OCI-M2 (cell line): ENCODE results near the gene KIR3DL3.
"Not testable (repeated sequence)": the region's sequence is repeated elsewhere in the genome, so short reads cannot be mapped to it uniquely, and the experiment has no call there.

Experiments used
- DNase-seq: peaks from one replicate; lab custom pipeline; 2025; ENCODE audit not compliant: unreplicated experiment; lab: John Stamatoyannopoulos, UW

The KIR3DL3 gene

GRCh38 chr19:54724142-54724541, at the start of gene KIR3DL3:
Gene KIR3DL3, plus strand, starts transcription at chr19:54724442. Its CDS starts 55 bp downstream, at chr19:54724497.
- DNase-seq, result no peak

- peak; percentile 19 for DNase-seq
Measured at GRCh38 chr19:54676210-54676834, 47.9 kb upstream of the KIR3DL3 start.

- no peak for DNase-seq
Measured at GRCh38 chr19:54677217-54677616, 47.0 kb upstream of the KIR3DL3 start.

DNA sequence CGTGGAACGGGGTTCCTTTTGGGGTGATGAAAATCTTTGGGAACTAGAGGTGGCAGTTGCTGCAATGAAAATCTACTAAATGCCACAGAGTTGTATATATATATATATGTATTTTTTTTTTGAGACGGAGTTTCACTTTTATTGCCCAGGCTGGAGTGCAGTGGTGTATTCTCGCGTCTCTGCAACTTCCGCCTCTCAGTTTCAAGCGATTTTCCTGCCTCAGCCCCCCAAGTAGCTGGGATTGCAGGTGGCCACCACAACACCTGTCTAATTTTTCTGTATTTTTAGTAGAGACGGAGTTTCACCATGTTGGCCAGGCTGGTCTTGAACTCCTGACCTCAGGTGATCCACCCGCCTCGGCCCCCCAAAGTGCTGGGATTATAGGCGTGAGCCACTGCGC, 42.6 kb upstream of the KIR3DL3 start:
- DNase-seq, result not testable (repeated sequence)

GRCh38 chr19:54682306-54682856, 41.9 kb upstream of the KIR3DL3 start:
- DNase-seq, result no peak

- no peak for DNase-seq
Measured at GRCh38 chr19:54684527-54684926, 39.7 kb upstream of the KIR3DL3 start.

DNA sequence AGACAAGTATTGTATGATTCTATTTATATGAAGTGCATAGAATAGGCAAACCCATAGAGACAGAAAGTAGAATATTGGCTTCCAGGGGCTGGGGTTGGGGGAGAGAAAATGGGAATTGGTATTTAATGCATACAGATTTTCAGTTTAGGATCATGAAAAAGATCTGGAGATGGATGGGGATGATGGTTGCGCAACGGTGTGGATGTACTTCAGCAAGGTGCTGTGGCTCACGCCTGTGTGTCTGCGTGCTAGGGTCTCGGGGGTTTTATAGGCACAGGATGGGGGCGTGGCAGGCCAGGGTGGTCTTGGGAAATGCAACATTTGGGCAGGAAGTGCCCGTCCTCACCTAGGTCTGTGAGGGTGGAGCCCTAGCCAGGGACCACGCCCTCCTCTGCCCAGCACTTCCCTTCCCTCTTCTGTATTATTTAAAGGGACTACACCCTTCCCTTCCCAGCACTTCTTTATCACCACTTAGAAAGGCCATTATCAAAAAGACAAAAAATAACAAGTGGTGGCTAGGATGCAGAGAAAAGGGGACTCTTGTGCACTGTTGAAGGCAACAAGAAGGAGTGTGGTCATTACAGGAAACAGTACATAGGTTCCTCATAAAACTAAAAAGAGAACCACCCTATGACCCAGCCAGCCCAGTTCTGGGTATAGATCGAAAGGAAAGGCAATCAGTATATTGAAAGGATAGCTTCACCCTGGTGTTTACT, 32.5 kb upstream of the KIR3DL3 start:
- DNase-seq, result no peak

DNA sequence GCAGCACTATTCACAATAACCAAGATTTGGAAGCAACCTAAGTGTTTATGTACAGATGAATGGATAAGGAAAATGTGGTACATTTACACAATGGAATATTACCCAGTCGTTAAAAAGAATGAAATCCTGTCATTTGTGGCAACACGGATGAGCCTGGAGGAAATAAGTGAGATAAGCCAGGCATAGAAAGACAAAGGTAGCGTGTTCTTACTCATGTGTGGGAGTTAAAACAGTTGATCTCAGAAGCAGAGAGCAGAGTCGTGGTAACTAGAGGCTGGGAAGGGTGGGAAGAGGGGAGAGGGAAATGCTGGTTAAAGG, 32.0 kb upstream of the KIR3DL3 start:
- DNase-seq, result no peak

DNA sequence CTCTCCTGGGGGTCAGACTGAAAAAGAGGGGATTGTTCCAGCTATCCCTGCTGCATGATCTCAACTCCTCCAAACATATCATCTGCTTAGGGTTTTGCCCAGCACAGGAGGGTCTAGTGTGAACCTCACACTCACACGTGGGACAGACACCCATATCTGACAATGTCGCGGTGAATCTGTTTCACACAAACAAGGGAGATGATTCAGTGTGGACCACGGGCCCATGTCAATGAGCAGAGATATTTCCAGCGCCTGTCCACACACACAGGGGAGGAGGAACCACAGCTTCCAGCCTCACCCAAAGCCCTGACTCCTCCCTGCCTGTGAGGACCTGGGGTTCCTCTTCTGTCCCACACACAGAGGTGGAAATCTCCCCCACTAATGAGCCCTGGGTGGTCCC, 29.6 kb upstream of the KIR3DL3 start:
- DNase-seq, result no peak

- DNase-seq, result no peak
Measured at GRCh38 chr19:54696117-54696548, 28.1 kb upstream of the KIR3DL3 start.

DNA sequence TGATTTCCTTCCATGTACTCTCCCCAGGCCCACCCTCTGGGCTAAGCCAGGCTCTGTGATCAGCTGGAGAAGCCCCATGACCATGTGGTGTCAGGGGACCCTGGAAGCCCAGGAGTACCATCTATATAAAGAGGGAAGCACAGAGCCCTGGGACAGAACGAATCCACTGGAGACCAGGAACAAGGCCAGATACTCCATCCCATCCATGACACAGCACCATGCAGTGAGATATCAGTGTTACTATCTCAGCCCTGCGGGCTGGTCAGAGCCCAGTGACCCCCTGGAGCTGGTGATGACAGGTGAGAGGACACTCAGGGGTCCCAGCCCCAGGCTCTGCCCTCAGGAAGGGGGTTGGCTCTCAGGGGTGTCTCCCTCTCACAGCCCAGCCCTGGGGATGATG, 27.5 kb upstream of the KIR3DL3 start:
- no peak for DNase-seq

DNA sequence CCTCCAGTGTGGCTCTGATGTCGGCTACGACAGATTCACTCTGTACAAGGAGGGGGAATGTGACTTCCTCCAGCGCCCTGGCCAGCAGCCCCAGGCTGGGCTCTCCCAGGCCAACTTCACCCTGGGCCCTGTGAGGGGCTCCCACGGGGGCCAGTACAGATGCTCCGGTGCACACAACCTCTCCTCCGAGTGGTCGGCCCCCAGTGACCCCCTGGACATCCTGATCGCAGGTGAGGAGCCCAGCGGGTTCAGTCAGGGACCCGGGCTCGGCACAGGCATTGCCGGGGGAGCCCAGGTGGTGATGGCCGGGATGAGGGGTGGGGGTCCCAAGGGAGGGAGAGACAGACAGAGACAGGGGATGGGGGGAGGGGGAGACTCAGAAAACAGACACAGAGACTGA, 26.5 kb upstream of the KIR3DL3 start:
- not testable (repeated sequence) for DNase-seq

DNA sequence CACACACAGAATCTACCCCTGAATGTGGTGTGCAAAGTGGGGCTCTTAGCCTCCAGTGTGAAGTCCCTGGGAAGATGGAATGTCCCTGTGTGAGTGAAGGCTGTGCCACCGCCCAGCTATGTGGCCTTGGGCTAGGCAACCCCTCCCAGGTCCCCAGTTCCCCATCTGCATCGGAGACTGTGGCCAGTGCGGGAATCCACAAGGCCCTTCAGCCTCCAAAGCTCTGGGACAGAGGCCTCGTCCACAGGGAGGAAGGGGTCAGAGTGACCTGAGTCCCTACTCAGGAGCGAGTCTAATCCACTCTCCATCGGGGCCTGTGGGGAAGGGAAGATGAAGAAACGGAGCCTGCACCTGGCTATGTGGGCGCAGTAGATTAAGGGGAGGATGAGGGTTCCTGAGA, 19.3 kb upstream of the KIR3DL3 start:
- no peak for DNase-seq

GRCh38 chr19:54707962-54708361, 16.3 kb upstream of the KIR3DL3 start:
- DNase-seq, result no peak

- no peak for DNase-seq
Measured at GRCh38 chr19:54708781-54709180, 15.5 kb upstream of the KIR3DL3 start.

DNA sequence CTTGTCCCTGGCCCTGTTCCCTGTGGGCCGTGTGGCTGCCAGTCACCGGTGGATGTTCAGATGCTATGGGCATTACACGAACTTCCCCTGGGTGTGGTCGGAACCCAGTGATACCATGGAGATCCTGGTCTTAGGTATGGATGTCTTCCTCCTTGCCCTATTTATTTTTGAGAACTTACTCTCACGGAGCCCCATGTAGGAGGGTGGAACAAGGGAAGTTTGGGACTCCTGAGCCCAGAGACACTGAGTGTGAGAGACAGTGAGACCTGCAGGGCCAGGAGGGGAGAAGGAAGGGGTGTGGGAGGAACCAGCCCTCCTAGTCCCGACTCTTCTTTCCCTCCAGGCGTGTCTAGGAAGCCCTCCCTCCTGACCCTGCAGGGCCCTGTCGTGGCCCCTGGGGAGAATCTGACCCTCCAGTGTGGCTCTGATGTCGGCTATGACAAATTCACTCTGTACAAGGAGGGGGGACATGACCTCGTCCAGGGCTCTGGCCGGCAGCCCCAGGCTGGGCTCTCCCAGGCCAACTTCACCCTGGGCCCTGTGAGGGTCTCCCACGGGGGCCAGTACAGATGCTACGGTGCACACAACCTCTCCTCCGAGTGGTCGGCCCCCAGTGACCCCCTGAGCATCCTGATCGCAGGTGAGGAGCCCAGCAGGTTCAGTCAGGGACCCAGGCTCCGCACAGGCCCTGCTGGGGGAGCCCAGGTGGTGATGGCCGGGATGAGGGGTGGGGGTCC, 14.9 kb upstream of the KIR3DL3 start:
- DNase-seq, result no peak

GRCh38 chr19:54709956-54710355, 14.3 kb upstream of the KIR3DL3 start:
- DNase-seq, result not testable (repeated sequence)

GRCh38 chr19:54724644-54725043, 402 bp downstream of the KIR3DL3 start:
- DNase-seq, result no peak

DNA sequence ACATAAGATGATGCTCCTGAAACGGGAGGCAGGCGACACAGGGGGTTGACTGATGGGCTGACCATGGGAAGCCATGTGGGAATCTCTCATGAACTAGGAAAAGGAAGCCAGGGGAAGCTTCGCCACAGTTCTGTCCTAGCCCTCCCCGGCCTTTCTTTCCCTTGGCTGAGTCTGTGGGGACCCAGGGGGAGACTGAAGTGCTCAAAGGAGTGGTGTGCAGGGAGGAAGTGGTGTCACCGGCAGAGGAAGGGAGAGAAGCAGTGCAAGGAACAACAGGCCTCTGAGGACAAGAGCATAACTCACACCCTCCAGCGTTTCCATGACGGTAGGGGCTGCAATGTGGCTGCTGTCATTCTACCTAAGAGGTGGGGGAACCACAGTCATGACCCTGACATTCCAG, 1.1 kb downstream of the KIR3DL3 start:
- DNase-seq, result no peak

- no peak for DNase-seq
Measured at GRCh38 chr19:54727562-54727961, 3.3 kb downstream of the KIR3DL3 start.

- no peak for DNase-seq
Measured at GRCh38 chr19:54728167-54728566, 3.9 kb downstream of the KIR3DL3 start.
